A673 (cell line): ENCODE results near the gene FSIP1. TPM values are rescaled to one million over a fixed set of nuclear protein-coding genes. Genes with fewer than 3 reads are reported as not detected.

Experiments
- BruUV-seq: library from RNA; stranded (reverse); fragments of 400-500 nt; replicated peaks from 2 replicates; lab custom pipeline; 2021; lab: Mats Ljungman, UMichigan
- CTCF ChIA-PET: fragments of 300-600 bp; sonication (Branson Sonifier 250); formaldehyde crosslinking; loops from one replicate; lab custom pipeline; 2022; ENCODE audit warnings: antibody characterized with exemption; lab: Charles Lee
- POLR2A ChIA-PET: fragments of 300-600 bp; sonication (Branson Sonifier 250); formaldehyde crosslinking; loops from one replicate; lab custom pipeline; 2022; ENCODE audit warnings: antibody characterized with exemption; ENCODE audit not compliant: low non-redundant PET; lab: Charles Lee
- DNase-seq: peaks from one replicate; pipeline ENCODE4 v3.0.0-alpha.2; 2015; ENCODE audit warnings: low spot score
- H3K27ac ChIP-seq: fragments of 200-600 bp; sonication (generic); 2 replicates; pipeline ENCODE4 v1.5.1; 2016; ENCODE audit warnings: mixed run types, low read depth, mild to moderate bottlenecking, mixed read lengths, antibody characterized with exemption, low read length; ENCODE audit not compliant: poor library complexity, severe bottlenecking
- H3K27me3 ChIP-seq: fragments of 200-600 bp; sonication (generic); replicated peaks from 2 replicates; pipeline ENCODE4 v1.6.1; 2017; ENCODE audit warnings: mixed run types, low read depth, mild to moderate bottlenecking, mixed read lengths, antibody characterized with exemption, low read length; ENCODE audit not compliant: insufficient read depth, poor library complexity
- H3K36me3 ChIP-seq: fragments of 200-600 bp; sonication (generic); 2 replicates; pipeline ENCODE4 v1.6.1; 2016; ENCODE audit warnings: mixed run types, mild to moderate bottlenecking, mixed read lengths, antibody characterized with exemption, low read length; ENCODE audit not compliant: insufficient read depth, poor library complexity, severe bottlenecking
- H3K4me1 ChIP-seq: fragments of 200-600 bp; sonication (generic); 2 replicates; pipeline ENCODE4 v1.6.1; 2017; ENCODE audit warnings: mixed run types, mild to moderate bottlenecking, mixed read lengths, antibody characterized with exemption, low read length; ENCODE audit not compliant: insufficient read depth, poor library complexity, severe bottlenecking
- H3K4me3 ChIP-seq: fragments of 200-600 bp; sonication (generic); 2 replicates; pipeline ENCODE4 v1.5.1; 2016; ENCODE audit warnings: low read depth, mixed run types, mild to moderate bottlenecking, mixed read lengths, low read length; ENCODE audit not compliant: poor library complexity, severe bottlenecking
- H3K9me3 ChIP-seq: fragments of 200-600 bp; sonication (generic); 2 replicates; pipeline ENCODE4 v1.6.1; 2016; ENCODE audit warnings: mixed run types, low read depth, mild to moderate bottlenecking, mixed read lengths, antibody characterized with exemption, low read length; ENCODE audit not compliant: poor library complexity, severe bottlenecking
- CTCF ChIP-seq: fragments of 300-800, 200-600 bp; sonication (generic); conservative IDR thresholded peaks from 2 replicates; pipeline ENCODE4 v1.5.1; 2017; ENCODE audit warnings: low read depth, mild to moderate bottlenecking, antibody characterized with exemption, low read length, moderate library complexity, mixed read lengths
- EZH2 ChIP-seq: fragments of 200-600 bp; sonication (generic); IDR thresholded peaks from 2 replicates; pipeline ENCODE4 v1.6.1; 2017; ENCODE audit warnings: borderline replicate concordance, low read depth, mild to moderate bottlenecking, mixed read lengths, antibody characterized with exemption, low read length; ENCODE audit not compliant: poor library complexity, severe bottlenecking
- intact Hi-C: fragments of 100-400 bp; cut with micrococcal nuclease; formaldehyde crosslinking; loops from one replicate; pipeline ENCODE4 v1.10.0; 2022; ENCODE audit not compliant: unreplicated experiment
- total RNA-seq: library from RNA; stranded (reverse); gene quantifications from 2 replicates; pipeline ENCODE4 v1.2.3, GENCODE V29; 2021

The FSIP1 gene
- total RNA-seq, 1 experiment from 2014 or later: 0.37 TPM

- Histone ChIP-seq H3K4me1 (no peaks in the 10 kb centered on the region), H3K27ac (no peak overlapping the region), H3K9me3 (no peaks in the 10 kb centered on the region), H3K4me3 (no peak overlapping the region), H3K27me3 (no peaks in the 10 kb centered on the region), H3K36me3 (no peaks in the 10 kb centered on the region)
- TF ChIP-seq CTCF (no peak), EZH2 (no peak)
- BruUV-seq: no TSS peak
- POLR2A ChIA-PET: no interaction called here
- intact Hi-C loops: no loop called here
- no peak for DNase-seq
- CTCF ChIA-PET: no interaction called here
These were observed 83.9 kb downstream of the FSIP1 start for GRCh38 chr15:39698444-39699390.

GRCh38 chr15:39697509-39697908 lies 85.1 kb downstream of the FSIP1 start:
- TF ChIP-seq EZH2 (no peak), CTCF (no peak)
- Histone ChIP-seq H3K4me1 (peaks cover 9% of the 10 kb centered on the region), H3K9me3 (no peaks in the 10 kb centered on the region), H3K27me3 (no peaks in the 10 kb centered on the region), H3K4me3 (no peak overlapping the region), H3K36me3 (no peaks in the 10 kb centered on the region), H3K27ac (no peak overlapping the region)
- DNase-seq: no peak
- intact Hi-C loops: no loop called here
- no TSS peak for BruUV-seq
- ChIA-PET POLR2A (no interaction called here), CTCF (no interaction called here)

- POLR2A ChIA-PET: no interaction called here
- Histone ChIP-seq H3K36me3 (no peaks in the 10 kb centered on the region), H3K27me3 (no peaks in the 10 kb centered on the region), H3K4me3 (no peak overlapping the region), H3K27ac (no peak overlapping the region), H3K4me1 (peaks cover 14% of the 10 kb centered on the region), H3K9me3 (no peaks in the 10 kb centered on the region)
- intact Hi-C loops: no loop called here
- no peak for TF ChIP-seq EZH2
- TF ChIP-seq CTCF: no peak
- DNase-seq: no peak
- CTCF ChIA-PET: no interaction called here
- no TSS peak for BruUV-seq
These were observed 86.8 kb downstream of the FSIP1 start for GRCh38 chr15:39695793-39696192.
